A549 (cell line): ENCODE results near the gene SLC30A7.

Experiments
- CTCF ChIP-seq: fragments of >200 bp; sonication (Bioruptor Twin); formaldehyde crosslinking; IDR thresholded peaks from 3 replicates; pipeline ENCODE4 v1.5.1; 2016
- HDAC2 ChIP-seq: fragments of 200-600 bp; sonication (generic); IDR thresholded peaks from 2 replicates; pipeline ENCODE4 v1.6.1; 2016
- HMGXB4 ChIP-seq: fragments of 250-450 bp; sonication (Bioruptor Pico); IDR thresholded peaks from 2 replicates; pipeline ENCODE4 v1.5.0; 2021; ENCODE audit warnings: mild to moderate bottlenecking, moderate library complexity, borderline replicate concordance
- HOXA7 ChIP-seq: fragments of 250-450 bp; sonication (Bioruptor Pico); IDR thresholded peaks from 2 replicates; pipeline ENCODE4 v1.5.0; 2020; ENCODE audit warnings: mild to moderate bottlenecking, moderate library complexity
- KDM1A ChIP-seq: fragments of 200-600 bp; sonication (generic); IDR thresholded peaks from 2 replicates; pipeline ENCODE4 v1.6.1; 2016; ENCODE audit warnings: low read depth, mild to moderate bottlenecking
- POLR2A ChIP-seq: IDR thresholded peaks from 2 replicates; pipeline ENCODE4 v1.6.1; 2012; ENCODE audit warnings: mild to moderate bottlenecking, low read length
- POLR2AphosphoS2 ChIP-seq: conservative IDR thresholded peaks from 2 replicates; pipeline ENCODE4 v1.6.1; 2012; ENCODE audit warnings: low read length, improper control_type of control experiment, inconsistent platforms
- REST ChIP-seq: fragments of 200-600 bp; sonication (generic); IDR thresholded peaks from 2 replicates; pipeline ENCODE4 v1.6.1; 2016; ENCODE audit warnings: antibody characterized with exemption, mild to moderate bottlenecking, moderate library complexity
- RFX5 ChIP-seq: fragments of 450-650 bp; IDR thresholded peaks from 2 replicates; pipeline ENCODE4 v1.7.1; 2014; ENCODE audit warnings: antibody characterized with exemption, mild to moderate bottlenecking, moderate library complexity

GRCh38 chr1:100950337-100950736 is 54.4 kb downstream of the SLC30A7 start:
- TF ChIP-seq REST (no peak), HOXA7 (no peak), CTCF (no peak), HDAC2 (no peak), POLR2A (no peak), POLR2AphosphoS2 (no peak), KDM1A (no peak), RFX5 (no peak), HMGXB4 (CRISPR knock-in tag) (no peak)
